Thyroid gland (tissue), 4 donors: ENCODE results near the gene PFN3. TPM values are rescaled to one million over a fixed set of nuclear protein-coding genes. Genes with fewer than 3 reads are reported as not detected.
A peak's percentile ranks its signal among the peaks of the same experiment; 100 is the strongest.

Experiments used
- DNase-seq, 2 donors: peaks; one replicate each; pipeline ENCODE4 v3.0.0-alpha.2; 2019
- H3K27ac ChIP-seq, 3 donors: fragments of 200-600 bp; sonication (generic); 1 replicate in 2 of 3; 2 replicates in 1 of 3; pipeline ENCODE4 v1.5.1; 2016 to 2019; ENCODE audit warnings: mild to moderate bottlenecking in 1 of 3, moderate library complexity in 1 of 3
- H3K27me3 ChIP-seq: fragments of 200-600 bp; sonication (generic); one replicate; pipeline ENCODE4 v1.5.1; 2019
- H3K36me3 ChIP-seq, 2 donors: fragments of 200-600 bp; sonication (generic); one replicate each; pipeline ENCODE4 v1.5.1; 2016 to 2019
- H3K4me1 ChIP-seq, 2 donors: fragments of 200-600 bp; sonication (generic); one replicate each; pipeline ENCODE4 v1.5.1; 2017 to 2019
- H3K4me3 ChIP-seq, 3 donors: fragments of 200-600 bp; sonication (generic); replicated peaks in 1 of 3; 1 replicate in 2 of 3; 2 replicates in 1 of 3; pipeline ENCODE4 v1.5.1; 2016; ENCODE audit warnings: mild to moderate bottlenecking in 1 of 3
- H3K9me3 ChIP-seq: fragments of 200-600 bp; sonication (generic); one replicate; pipeline ENCODE4 v1.5.1; 2017
- CTCF ChIP-seq, 6 experiments: fragments of 200-600 bp in 3 of 6; fragments of 450-650 bp in 3 of 6; sonication (generic) in 3 of 6; IDR thresholded peaks; one replicate each; pipeline ENCODE4 v1.5.1; 2016 to 2019; ENCODE audit warnings: antibody characterized with exemption in 6 of 6, mild to moderate bottlenecking in 2 of 6, inconsistent platforms in 1 of 6, moderate library complexity in 1 of 6
- POLR2A ChIP-seq, 2 donors: fragments of 450-650 bp; IDR thresholded peaks; one replicate each; pipeline ENCODE4 v1.6.1; 2017; ENCODE audit warnings: antibody characterized with exemption in 2 of 2, mild to moderate bottlenecking in 2 of 2, moderate library complexity in 1 of 2
- WGBS, 2 donors: methylation state at CpG; one replicate each; pipeline ENCODE4 v1.1.5; 2017; 5-methylcytosine and 5-hydroxymethylcytosine counted together
- intact Hi-C: fragments of 100-400 bp; cut with DNase I; formaldehyde crosslinking; loops from one replicate; pipeline ENCODE4 v1.15.1; 2023
- total RNA-seq, 4 donors: library from RNA; depleted of rRNA; stranded (reverse); fragments of >200 nt; gene quantifications; one replicate each; pipeline ENCODE4 v1.2.3, GENCODE V29; 2016

Gene PFN3
- total RNA-seq, 4 donors from 2014 or later = not detected

GRCh38 chr5:177385720-177386119 is 14.7 kb downstream of the PFN3 start:
- WGBS, 2 donors = 76 to 85% methylated on average over 5 to 11 of the region's 11 CpGs
- no peak for DNase-seq
- Histone ChIP-seq H3K27ac (no peak overlapping the region), H3K9me3 (no peaks in the 10 kb centered on the region), H3K36me3 (no peaks in the 10 kb centered on the region), H3K27me3 (no peaks in the 10 kb centered on the region), H3K4me3 (no peak overlapping the region), H3K4me1 (peaks cover 3 to 20% of the 10 kb centered on the region in 2 donors)
- intact Hi-C loops = no loop called here
- TF ChIP-seq CTCF (IDR thresholded peaks at IDR 0.05) = no peak
- no peak for TF ChIP-seq POLR2A (IDR thresholded peaks at IDR 0.05)

DNA sequence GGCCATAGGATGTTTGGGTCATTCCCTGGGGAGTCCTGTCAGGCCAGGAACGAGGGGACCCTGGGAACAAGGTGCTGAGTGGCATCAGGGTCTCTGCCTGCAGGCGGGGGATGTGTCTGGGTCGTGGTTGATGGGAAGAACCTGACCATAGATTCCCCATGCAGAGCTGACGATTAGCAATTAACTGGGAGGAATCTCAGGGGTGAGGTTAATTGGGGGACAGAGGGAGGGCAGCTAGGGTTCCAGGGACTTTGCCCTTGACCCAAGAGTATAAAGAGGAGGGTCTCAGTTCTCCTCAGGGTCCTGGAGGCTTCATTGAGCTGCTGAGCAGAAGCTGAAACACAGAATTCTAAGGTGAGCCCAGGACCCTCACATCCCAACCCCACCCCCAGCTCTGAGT is 16.3 kb downstream of the PFN3 start, which contains the start of gene SLC34A1:
Gene SLC34A1 (plus strand): TSS at position 301 of the 400 bp plus-strand sequence. CDS start 1,308 bp downstream, outside the sequence.
- H3K4me1 ChIP-seq = peaks cover 3 to 10% of the 10 kb centered on the region in 2 donors
- WGBS, 2 donors = 58 to 76% methylated on average over 4 of the region's 4 CpGs
- TF ChIP-seq POLR2A (IDR thresholded peaks at IDR 0.05) = no peak
- no peak for TF ChIP-seq CTCF (IDR thresholded peaks at IDR 0.05)
- H3K27ac ChIP-seq = no peak within 1 kb of the TSS
- H3K9me3 ChIP-seq = no peaks in the 10 kb centered on the region
- H3K4me3 ChIP-seq = no peak within 1 kb of the TSS
- H3K36me3 ChIP-seq = no peaks in the 10 kb centered on the region
- H3K27me3 ChIP-seq = no peaks in the 10 kb centered on the region
- intact Hi-C loops = no loop called here
- no peak for DNase-seq

DNA sequence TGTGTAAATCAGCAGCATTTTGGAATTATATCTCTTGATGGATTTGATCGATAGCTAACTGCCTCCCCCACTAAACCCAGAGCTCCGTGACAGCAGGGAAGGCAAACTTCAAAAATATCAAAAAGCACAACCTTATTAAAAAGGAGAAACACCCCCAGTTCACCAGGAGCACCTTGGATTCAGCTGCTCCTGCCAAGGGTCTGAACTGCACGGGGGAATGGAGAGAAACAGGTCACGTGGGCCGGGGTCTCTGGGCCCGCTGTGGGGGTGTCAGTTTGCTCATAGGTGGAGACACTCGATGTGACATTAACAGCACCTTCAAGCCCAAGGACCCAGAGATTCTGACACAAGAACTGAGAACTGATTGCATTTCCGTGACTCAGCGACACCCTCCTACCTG is 17.3 kb downstream of the PFN3 start:
- 89 to 91% methylated on average over 9 of the region's 9 CpGs for WGBS, 2 donors

DNA sequence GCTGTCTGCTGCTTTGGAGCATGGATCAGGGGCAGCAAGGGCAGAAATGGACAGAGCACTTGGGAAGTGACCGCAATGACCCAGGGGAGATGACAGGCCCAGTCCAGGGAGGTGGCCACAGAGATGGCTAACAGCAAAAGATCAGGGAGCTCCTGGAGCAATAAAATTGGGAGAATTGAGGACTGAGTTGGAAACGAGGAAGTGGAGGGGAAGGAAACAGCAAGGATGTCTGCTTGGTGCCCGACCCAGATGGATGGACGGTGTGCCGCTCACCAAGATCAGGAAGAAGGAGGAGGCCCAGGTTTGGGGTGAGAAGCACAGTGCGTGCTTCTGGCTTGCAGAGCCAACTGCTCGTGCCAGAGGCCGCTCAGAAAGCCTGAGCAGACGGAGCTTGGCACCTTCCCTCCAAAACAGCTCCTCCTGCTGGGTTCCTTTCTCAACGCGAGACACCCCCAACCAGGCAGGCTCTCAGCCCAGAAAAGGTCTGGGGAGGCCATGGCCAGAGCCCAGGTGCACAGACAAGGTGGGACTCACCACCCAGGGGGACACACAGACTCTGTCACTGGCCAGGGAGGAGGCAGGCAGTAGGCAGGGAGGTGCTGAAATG is 17.9 kb downstream of the PFN3 start:
- Histone ChIP-seq H3K27me3 (no peaks in the 10 kb centered on the region), H3K27ac (no peak overlapping the region), H3K4me3 (no peak overlapping the region), H3K36me3 (no peaks in the 10 kb centered on the region), H3K9me3 (no peaks in the 10 kb centered on the region), H3K4me1 (no peaks in the 10 kb centered on the region)
- no peak for TF ChIP-seq POLR2A (IDR thresholded peaks at IDR 0.05)
- TF ChIP-seq CTCF (IDR thresholded peaks at IDR 0.05) = peak in 1 of 6 experiments; percentile 11
- DNase-seq = peak in 1 of 2 donors; percentile 14
- 38 to 55% methylated on average over 11 of the region's 11 CpGs for WGBS, 2 donors
- intact Hi-C loops = no loop called here

More for the DNA sequence above, 17.3 kb downstream of the PFN3 start:
- Histone ChIP-seq H3K27ac (no peak overlapping the region), H3K27me3 (no peaks in the 10 kb centered on the region), H3K4me3 (no peak overlapping the region), H3K36me3 (no peaks in the 10 kb centered on the region), H3K4me1 (peaks cover 0 to under 1% of the 10 kb centered on the region in 2 donors), H3K9me3 (no peaks in the 10 kb centered on the region)
- TF ChIP-seq POLR2A (IDR thresholded peaks at IDR 0.05) = no peak
- no peak for TF ChIP-seq CTCF (IDR thresholded peaks at IDR 0.05)
- no peak for DNase-seq
- intact Hi-C loops = no loop called here

DNA sequence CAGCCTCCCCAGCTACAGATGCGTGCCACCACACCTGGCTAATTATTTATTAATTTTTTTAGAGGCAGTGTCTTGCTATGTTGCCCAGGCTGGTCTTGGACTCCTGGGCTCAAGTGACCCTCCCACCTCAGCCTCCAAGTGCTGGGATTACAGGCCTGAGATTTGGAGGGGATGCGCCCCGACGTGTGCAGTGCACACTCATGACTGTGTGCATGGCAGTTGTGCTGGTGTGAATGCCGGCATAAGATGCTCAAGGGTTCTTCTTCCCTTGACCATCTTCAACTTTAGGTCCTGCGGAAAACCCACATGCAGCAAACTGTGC is 19.7 kb downstream of the PFN3 start:
- H3K27me3 ChIP-seq = no peaks in the 10 kb centered on the region
- WGBS, 2 donors = 83 to 85% methylated on average over 6 of the region's 6 CpGs
- H3K27ac ChIP-seq = no peak overlapping the region
- intact Hi-C loops = no loop called here
- no peaks in the 10 kb centered on the region for H3K4me1 ChIP-seq
- H3K36me3 ChIP-seq = no peaks in the 10 kb centered on the region
- no peak for DNase-seq
- no peak overlapping the region for H3K4me3 ChIP-seq
- no peak for TF ChIP-seq CTCF (IDR thresholded peaks at IDR 0.05)
- no peak for TF ChIP-seq POLR2A (IDR thresholded peaks at IDR 0.05)
- H3K9me3 ChIP-seq = no peaks in the 10 kb centered on the region
